Skin of body (tissue), 2 donors: ENCODE data around the gene CCDC82. TPM values are rescaled to one million over a fixed set of nuclear protein-coding genes. Genes with fewer than 3 reads are reported as not detected.

Source experiments
- DNase-seq: peaks from one replicate; lab custom pipeline; 2025; lab: John Stamatoyannopoulos, UW
- total RNA-seq: library from RNA; depleted of rRNA; stranded (reverse); fragments of >200 nt; gene quantifications from one replicate; pipeline ENCODE4 v1.2.3, GENCODE V29; 2014

The CCDC82 gene
- total RNA-seq, 1 donor from 2014 or later: 28.0 TPM

GRCh38 chr11:96329419-96329818 lies 60.3 kb downstream of the CCDC82 start:
- DNase-seq: no peak

GRCh38 chr11:96328395-96329010 lies 61.2 kb downstream of the CCDC82 start:
- no peak for DNase-seq

- no peak for DNase-seq
These were observed 62.8 kb downstream of the CCDC82 start for GRCh38 chr11:96326959-96327358.

GRCh38 chr11:96324912-96325311 lies 64.8 kb downstream of the CCDC82 start:
- no peak for DNase-seq

- no peak for DNase-seq
These were observed 66.1 kb downstream of the CCDC82 start for GRCh38 chr11:96323642-96323985.

- no peak for DNase-seq
These were observed 66.7 kb downstream of the CCDC82 start for GRCh38 chr11:96322775-96323641.

GRCh38 chr11:96321091-96321490 lies 68.6 kb downstream of the CCDC82 start:
- DNase-seq: no peak

GRCh38 chr11:96319898-96320656 lies 69.6 kb downstream of the CCDC82 start:
- DNase-seq: no peak

GRCh38 chr11:96318850-96319249 lies 70.9 kb downstream of the CCDC82 start:
- no peak for DNase-seq

- DNase-seq: no peak
These were observed 71.3 kb downstream of the CCDC82 start for GRCh38 chr11:96318399-96318798.

- no peak for DNase-seq
These were observed 71.7 kb downstream of the CCDC82 start for GRCh38 chr11:96317985-96318384.

GRCh38 chr11:96317571-96317970 lies 72.1 kb downstream of the CCDC82 start:
- DNase-seq: no peak

GRCh38 chr11:96316869-96317268 lies 72.8 kb downstream of the CCDC82 start:
- no peak for DNase-seq

GRCh38 chr11:96315476-96315875 lies 74.2 kb downstream of the CCDC82 start:
- no peak for DNase-seq

GRCh38 chr11:96314326-96315020 lies 75.2 kb downstream of the CCDC82 start:
- no peak for DNase-seq

GRCh38 chr11:96313163-96313562 lies 76.5 kb downstream of the CCDC82 start:
- DNase-seq: no peak

GRCh38 chr11:96311120-96311568 lies 78.6 kb downstream of the CCDC82 start:
- no peak for DNase-seq

GRCh38 chr11:96310236-96310635 lies 79.5 kb downstream of the CCDC82 start:
- no peak for DNase-seq

- DNase-seq: no peak
These were observed 80.1 kb downstream of the CCDC82 start for GRCh38 chr11:96309643-96310017.

GRCh38 chr11:96309016-96309642 lies 80.6 kb downstream of the CCDC82 start:
- no peak for DNase-seq

GRCh38 chr11:96307776-96308140 lies 82.0 kb downstream of the CCDC82 start:
- peak; percentile 72 for DNase-seq
